ENCODE data around the gene NTRK3. TPM values are rescaled to one million over a fixed set of nuclear protein-coding genes. Genes with fewer than 3 reads are reported as not detected.

NTRK3 gene
- total RNA-seq, 1 donor from 2014 or later, result not detected

DNA sequence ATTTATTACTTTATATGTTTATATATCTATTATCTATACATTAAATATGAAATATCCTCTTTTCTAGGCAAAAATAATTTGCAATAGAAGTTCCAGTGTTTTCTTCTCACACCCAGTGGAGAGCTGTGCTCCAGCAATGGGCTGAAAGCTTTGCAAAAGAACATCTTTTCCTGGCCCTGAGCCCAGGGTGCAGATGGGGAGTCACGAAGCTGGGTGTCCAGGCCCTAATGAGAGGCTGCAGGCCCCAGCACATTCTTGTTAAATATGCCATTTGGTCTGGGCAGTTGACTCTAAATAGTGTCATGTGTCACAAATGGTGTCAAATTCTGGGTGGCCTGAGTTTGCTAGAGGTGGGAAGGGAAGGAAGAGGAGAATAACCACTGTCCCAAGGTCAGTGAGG is 5.7 kb downstream of the NTRK3 start:
- TF ChIP-seq, protein P1, sequence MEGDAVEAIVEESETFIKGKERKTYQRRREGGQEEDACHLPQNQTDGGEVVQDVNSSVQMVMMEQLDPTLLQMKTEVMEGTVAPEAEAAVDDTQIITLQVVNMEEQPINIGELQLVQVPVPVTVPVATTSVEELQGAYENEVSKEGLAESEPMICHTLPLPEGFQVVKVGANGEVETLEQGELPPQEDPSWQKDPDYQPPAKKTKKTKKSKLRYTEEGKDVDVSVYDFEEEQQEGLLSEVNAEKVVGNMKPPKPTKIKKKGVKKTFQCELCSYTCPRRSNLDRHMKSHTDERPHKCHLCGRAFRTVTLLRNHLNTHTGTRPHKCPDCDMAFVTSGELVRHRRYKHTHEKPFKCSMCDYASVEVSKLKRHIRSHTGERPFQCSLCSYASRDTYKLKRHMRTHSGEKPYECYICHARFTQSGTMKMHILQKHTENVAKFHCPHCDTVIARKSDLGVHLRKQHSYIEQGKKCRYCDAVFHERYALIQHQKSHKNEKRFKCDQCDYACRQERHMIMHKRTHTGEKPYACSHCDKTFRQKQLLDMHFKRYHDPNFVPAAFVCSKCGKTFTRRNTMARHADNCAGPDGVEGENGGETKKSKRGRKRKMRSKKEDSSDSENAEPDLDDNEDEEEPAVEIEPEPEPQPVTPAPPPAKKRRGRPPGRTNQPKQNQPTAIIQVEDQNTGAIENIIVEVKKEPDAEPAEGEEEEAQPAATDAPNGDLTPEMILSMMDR (IDR thresholded peaks at IDR 0.05; ENCODE audit: unreplicated experiment), result no peak
- H3K36me3 Mint-ChIP-seq (ENCODE audit: insufficient read depth), result no peaks in the 10 kb centered on the region
- H3K9me3 Mint-ChIP-seq (ENCODE audit: low read depth), result no peaks in the 10 kb centered on the region
- H3K4me1 Mint-ChIP-seq (ENCODE audit: low read depth), result peaks cover 5% of the 10 kb centered on the region
- peaks cover 82% of the 10 kb centered on the region for H3K27me3 Mint-ChIP-seq
- H3K4me3 Mint-ChIP-seq (ENCODE audit: low read depth), result no peak overlapping the region
- no peak overlapping the region for H3K27ac Mint-ChIP-seq
- no peak for DNase-seq (ENCODE audit: low spot score, unreplicated experiment)

DNA sequence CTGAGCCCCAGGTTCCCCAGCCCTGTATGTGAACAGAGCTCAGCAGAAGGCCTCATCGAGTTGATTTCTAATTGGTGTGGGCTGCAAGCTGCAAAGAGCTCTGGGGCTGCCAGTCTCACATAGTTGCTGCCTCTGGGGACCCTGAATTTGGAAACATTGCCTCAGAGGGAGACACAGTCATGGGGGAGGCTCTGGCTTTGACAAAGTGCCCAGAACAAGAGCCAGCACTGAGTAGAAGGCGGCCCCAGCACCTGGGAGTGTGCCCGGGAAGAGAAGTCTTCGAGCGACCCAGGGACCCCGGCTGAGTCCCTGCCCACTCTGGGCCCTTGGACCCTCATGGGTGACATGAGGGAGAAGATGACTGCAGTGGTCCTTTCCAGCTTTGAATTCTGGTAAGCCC is 7.3 kb downstream of the NTRK3 start:
- Mint-ChIP-seq H3K27me3 (peaks cover 78% of the 10 kb centered on the region), H3K4me3 (ENCODE audit: low read depth) (no peak overlapping the region), H3K4me1 (ENCODE audit: low read depth) (no peaks in the 10 kb centered on the region), H3K36me3 (ENCODE audit: insufficient read depth) (no peaks in the 10 kb centered on the region), H3K9me3 (ENCODE audit: low read depth) (no peaks in the 10 kb centered on the region), H3K27ac (no peak overlapping the region)
- DNase-seq (ENCODE audit: low spot score, unreplicated experiment), result no peak
- TF ChIP-seq, protein P1 (IDR thresholded peaks at IDR 0.05; ENCODE audit: unreplicated experiment), result no peak

DNA sequence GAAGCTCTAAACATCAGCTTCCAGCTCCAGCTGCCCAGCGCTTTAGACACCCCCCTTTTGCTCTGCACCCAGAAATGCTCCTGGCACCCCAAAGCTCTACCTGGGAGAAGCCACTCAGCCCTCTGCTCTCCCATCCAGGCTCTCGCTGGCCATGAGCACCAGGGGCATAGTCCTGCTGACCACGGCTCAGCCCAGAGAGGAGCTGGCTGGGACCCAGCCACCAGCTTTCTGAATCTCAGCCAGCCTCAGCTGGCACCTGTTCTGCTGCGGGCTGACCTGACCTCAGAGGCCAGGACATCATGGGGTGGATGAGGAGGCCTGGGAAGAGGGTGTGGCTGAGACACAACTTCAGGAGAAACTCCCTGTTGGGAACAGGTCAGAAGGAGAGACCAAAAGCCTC is 8.6 kb downstream of the NTRK3 start:
- no peaks in the 10 kb centered on the region for H3K4me1 Mint-ChIP-seq (ENCODE audit: low read depth)
- no peak for DNase-seq (ENCODE audit: low spot score, unreplicated experiment)
- TF ChIP-seq, protein P1 (IDR thresholded peaks at IDR 0.05; ENCODE audit: unreplicated experiment), result no peak
- no peak overlapping the region for H3K4me3 Mint-ChIP-seq (ENCODE audit: low read depth)
- H3K36me3 Mint-ChIP-seq (ENCODE audit: insufficient read depth), result no peaks in the 10 kb centered on the region
- H3K9me3 Mint-ChIP-seq (ENCODE audit: low read depth), result no peaks in the 10 kb centered on the region
- H3K27me3 Mint-ChIP-seq, result peaks cover 67% of the 10 kb centered on the region
- H3K27ac Mint-ChIP-seq, result no peak overlapping the region

DNA sequence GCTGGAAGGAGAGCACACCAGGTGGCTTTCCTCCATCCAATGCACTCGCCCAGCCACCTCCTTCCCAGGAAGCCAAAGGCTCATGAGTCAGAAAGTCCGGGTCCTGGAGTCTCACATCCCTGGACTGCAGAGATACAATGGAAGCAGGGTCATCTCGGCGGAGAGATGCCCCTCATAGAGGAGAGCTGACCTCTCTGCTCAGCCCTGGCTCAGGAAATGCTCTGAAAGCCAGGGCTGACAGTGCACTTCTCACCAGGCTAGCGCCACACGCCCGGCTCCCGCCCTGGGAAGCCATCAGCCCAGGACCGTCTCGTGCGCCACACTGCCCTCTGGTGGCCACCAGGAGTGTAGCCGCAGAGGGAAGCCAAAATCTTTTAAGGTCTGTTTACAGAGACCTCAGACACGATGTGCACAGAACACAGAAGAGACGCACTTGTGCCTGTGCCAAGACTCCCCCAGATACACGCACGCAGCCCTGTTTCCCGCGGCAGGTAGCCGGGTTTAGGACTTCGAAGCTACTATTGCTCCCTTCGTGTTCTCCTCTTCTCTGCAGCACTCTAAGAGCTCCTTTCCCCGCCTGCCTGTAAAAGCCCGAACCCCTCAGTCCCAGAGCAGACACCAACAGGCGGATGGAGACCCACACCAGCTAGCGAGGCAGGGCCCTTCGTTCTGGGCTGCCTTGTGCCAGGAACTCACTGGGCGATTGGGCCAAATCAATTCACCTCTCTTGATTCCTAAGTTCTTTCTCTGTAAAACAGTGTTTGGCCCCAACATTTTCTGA is 9.7 kb downstream of the NTRK3 start:
- Mint-ChIP-seq H3K27ac (no peak overlapping the region), H3K4me3 (ENCODE audit: low read depth) (no peak overlapping the region), H3K36me3 (ENCODE audit: insufficient read depth) (no peaks in the 10 kb centered on the region), H3K27me3 (peaks cover 57% of the 10 kb centered on the region), H3K4me1 (ENCODE audit: low read depth) (no peaks in the 10 kb centered on the region), H3K9me3 (ENCODE audit: low read depth) (no peaks in the 10 kb centered on the region)
- peak; percentile 75 for DNase-seq (ENCODE audit: low spot score, unreplicated experiment)
- TF ChIP-seq, protein P1 (IDR thresholded peaks at IDR 0.05; ENCODE audit: unreplicated experiment), result peak; percentile 99

DNA sequence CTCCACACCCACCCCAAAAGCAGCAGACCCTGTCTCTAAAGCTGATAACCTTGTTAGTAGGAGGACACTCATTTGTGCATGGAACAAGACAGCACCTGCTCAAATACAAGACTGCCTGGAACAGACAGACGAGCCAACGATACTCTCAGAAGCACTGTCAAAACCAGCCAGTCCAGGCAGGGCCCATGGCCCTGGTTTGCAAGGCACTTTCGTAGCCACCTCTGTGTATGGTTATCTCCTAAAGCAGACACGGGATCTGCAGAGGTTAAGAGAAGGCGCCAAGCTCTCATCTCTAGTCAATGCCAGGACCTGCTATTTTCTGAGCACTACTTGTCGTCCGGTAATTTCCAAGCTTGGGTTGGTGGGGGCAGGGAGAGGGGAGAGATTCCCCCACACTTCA is 10.5 kb downstream of the NTRK3 start:
- TF ChIP-seq, protein P1 (IDR thresholded peaks at IDR 0.05; ENCODE audit: unreplicated experiment), result no peak
- Mint-ChIP-seq H3K9me3 (ENCODE audit: low read depth) (no peaks in the 10 kb centered on the region), H3K27ac (no peak overlapping the region), H3K27me3 (peaks cover 54% of the 10 kb centered on the region), H3K36me3 (ENCODE audit: insufficient read depth) (no peaks in the 10 kb centered on the region), H3K4me3 (ENCODE audit: low read depth) (no peak overlapping the region), H3K4me1 (ENCODE audit: low read depth) (no peaks in the 10 kb centered on the region)
- no peak for DNase-seq (ENCODE audit: low spot score, unreplicated experiment)

Data from progenitor cell of endocrine pancreas (in vitro differentiated cells).